ENCODE measurements around the gene MAN2C1.

Gene MAN2C1

GRCh38 chr15:75335705-75336355 is 32.6 kb downstream of the MAN2C1 start, which contains the start of gene COMMD4 (continued):
- TF ChIP-seq ZBTB6 (tag by site-specific recombination; IDR thresholded peaks at IDR 0.05) (no peak), ZNF830 (tag by site-specific recombination; IDR thresholded peaks at IDR 0.05; ENCODE audit: low read depth) (no peak), ZNF341 (tag by site-specific recombination; IDR thresholded peaks at IDR 0.05; ENCODE audit: low read depth) (peak; percentile 44), ZFP69B (tag by site-specific recombination; IDR thresholded peaks at IDR 0.05) (peak; percentile 51; the same call in 1 of the 2 replicates), ZSCAN18 (tag by site-specific recombination; IDR thresholded peaks at IDR 0.05) (peak; percentile 28; the same call in 1 of the 2 replicates), ZNF600 (tag by site-specific recombination; IDR thresholded peaks at IDR 0.05) (peak; percentile 74; the same call in 1 of the 2 replicates), ZEB2 (tag by site-specific recombination; IDR thresholded peaks at IDR 0.05) (peak; percentile 91), GLIS1 (tag by site-specific recombination; IDR thresholded peaks at IDR 0.05) (peak; percentile 81), ZNF792 (tag by site-specific recombination; IDR thresholded peaks at IDR 0.05) (no peak), ZNF639 (tag by site-specific recombination; IDR thresholded peaks at IDR 0.05) (peak; percentile 91), ZNF174 (tag by site-specific recombination; IDR thresholded peaks at IDR 0.05) (no peak), ZNF10 (tag by site-specific recombination; IDR thresholded peaks at IDR 0.05) (0 out of 2 replicates have a peak, but pooled peaks have one; percentile 7), ZNF596 (tag by site-specific recombination; IDR thresholded peaks at IDR 0.05) (no peak), ZNF645 (tag by site-specific recombination; IDR thresholded peaks at IDR 0.05) (0 out of 2 replicates have a peak, but pooled peaks have one; percentile 26), SP3 (tag by site-specific recombination; IDR thresholded peaks at IDR 0.05) (peak; percentile 95), REST (tag by site-specific recombination; IDR thresholded peaks at IDR 0.05) (0 out of 2 replicates have a peak, but pooled peaks have one; percentile 14), ZNF423 (tag by site-specific recombination; IDR thresholded peaks at IDR 0.05) (no peak), ZNF677 (tag by site-specific recombination; IDR thresholded peaks at IDR 0.05) (no peak), ZNF18 (tag by site-specific recombination; IDR thresholded peaks at IDR 0.05) (peak; percentile 62; the same call in 1 of the 2 replicates), ZNF280C (tag by site-specific recombination; IDR thresholded peaks at IDR 0.05) (no peak), SALL2 (tag by site-specific recombination; IDR thresholded peaks at IDR 0.05; ENCODE audit: borderline replicate concordance) (no peak), HIC1 (tag by site-specific recombination; IDR thresholded peaks at IDR 0.05) (0 out of 2 replicates have a peak, but pooled peaks have one; percentile 20), HOXD13 (CRISPR knock-in tag; IDR thresholded peaks at IDR 0.05; ENCODE audit: borderline replicate concordance) (no peak), HOXA7 (CRISPR knock-in tag; IDR thresholded peaks at IDR 0.05; ENCODE audit: borderline replicate concordance) (no peak)
